GM18505 (cell line): ENCODE results near the gene MSI1.

ENCODE experiments used
- ATAC-seq: cut with Tn5 transposase; IDR thresholded peaks from one replicate; pipeline ENCODE4 v1.9.1; 2021; ENCODE audit not compliant: unreplicated experiment
- POLR2A ChIP-seq: IDR thresholded peaks from 4 replicates; pipeline ENCODE4 v1.6.1; 2011; ENCODE audit warnings: borderline replicate concordance; ENCODE audit not compliant: insufficient read depth, insufficient read length; ENCODE audit errors: extremely low read depth

MSI1 gene

DNA sequence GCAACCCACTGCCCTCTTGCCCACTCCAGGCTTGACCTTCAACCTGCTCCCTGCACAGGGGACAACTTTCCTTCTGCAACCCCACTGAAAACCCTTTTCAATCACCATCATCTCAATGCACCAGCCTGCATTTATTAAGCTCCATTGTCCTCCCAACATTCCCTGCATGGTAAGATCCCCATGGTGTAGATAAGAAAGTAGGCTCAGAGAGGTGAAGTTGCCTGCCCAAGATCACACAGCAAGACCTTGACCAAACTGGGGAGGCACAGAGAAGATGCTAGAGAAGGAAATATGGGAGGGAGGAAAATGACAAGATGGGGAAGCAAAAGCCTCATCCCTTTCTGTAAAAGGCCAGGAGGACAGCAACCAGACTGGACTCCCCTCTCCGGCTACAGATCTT, 9.8 kb downstream of the MSI1 start:
- no peak for ATAC-seq
- no peak for TF ChIP-seq POLR2A

DNA sequence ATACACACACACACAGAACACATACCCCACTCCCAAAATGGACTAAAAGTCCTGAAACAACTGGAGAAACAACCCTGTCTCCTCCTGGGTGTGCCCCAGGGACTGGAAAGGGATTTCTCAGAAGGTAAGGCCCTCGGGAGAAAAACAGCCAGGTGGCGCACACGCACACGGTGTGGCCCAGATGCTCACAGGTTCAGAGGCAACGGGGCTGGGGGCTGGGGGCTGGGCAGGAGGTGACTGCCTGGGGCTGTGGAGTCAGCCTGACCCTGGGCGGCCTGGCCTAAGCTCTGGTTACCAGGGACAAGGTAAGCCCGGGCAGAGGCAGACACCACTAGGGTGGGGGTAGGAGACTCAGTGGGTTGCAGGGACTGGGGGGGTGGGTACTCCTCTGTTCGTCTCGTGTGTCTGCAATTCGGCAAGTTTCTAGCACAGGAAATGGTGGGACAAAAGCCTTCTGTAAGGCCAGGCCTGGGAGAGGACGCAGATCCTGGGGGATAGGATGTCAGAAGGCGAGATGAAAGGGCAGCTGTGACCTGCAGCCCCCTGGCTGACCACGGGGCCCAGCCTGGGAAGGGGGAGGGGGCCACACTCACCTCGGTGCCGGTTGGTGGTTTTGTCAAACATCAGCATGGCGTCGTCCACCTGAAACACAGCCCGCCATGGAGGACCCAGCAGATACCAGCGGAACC, 10.4 kb downstream of the MSI1 start:
- no peak for TF ChIP-seq POLR2A

DNA sequence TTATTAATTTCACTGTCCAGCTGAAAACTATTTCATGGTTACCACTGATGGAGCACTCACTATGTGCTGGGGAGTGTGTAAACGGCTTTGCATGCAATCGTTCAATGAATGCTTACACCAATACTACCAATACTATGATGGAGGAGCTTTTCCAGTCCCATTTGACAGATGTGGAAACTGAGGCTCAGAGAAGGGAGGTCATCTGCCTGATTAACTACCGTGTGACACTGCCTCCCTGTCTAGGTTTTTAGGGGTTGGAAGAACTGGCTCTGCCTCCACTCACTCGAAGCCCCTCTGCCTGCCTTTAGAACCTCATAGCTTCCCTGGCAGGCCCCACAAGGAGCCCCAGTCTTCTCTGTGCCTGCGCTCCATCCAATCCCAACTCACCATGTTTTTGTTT, 11.9 kb downstream of the MSI1 start:
- no peak for ATAC-seq
- TF ChIP-seq POLR2A: no peak

More for the DNA sequence above, 10.4 kb downstream of the MSI1 start:
- ATAC-seq: no peak

DNA sequence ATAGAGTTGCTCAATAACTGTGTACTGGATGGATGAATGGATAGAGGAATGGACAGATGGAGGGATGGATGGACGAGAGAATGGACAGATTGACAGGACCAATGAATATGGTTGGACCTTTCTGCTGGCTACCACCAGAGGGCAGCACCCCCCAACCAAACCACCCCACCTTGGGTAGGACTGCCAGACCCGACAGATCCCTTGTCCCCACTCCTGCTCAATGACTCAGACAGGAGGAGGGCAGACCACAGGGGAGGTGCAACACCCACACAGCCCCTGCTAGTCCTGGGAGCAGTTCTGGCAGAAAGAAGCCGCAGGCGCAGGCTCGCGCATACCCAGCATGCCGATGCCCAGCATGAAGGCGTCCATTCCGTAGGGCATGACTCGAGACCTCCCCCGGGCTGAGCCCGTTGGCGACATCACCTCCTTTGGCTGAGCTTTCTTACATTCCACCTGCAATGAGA, 12.4 kb downstream of the MSI1 start:
- ATAC-seq: no peak
- TF ChIP-seq POLR2A: no peak

DNA sequence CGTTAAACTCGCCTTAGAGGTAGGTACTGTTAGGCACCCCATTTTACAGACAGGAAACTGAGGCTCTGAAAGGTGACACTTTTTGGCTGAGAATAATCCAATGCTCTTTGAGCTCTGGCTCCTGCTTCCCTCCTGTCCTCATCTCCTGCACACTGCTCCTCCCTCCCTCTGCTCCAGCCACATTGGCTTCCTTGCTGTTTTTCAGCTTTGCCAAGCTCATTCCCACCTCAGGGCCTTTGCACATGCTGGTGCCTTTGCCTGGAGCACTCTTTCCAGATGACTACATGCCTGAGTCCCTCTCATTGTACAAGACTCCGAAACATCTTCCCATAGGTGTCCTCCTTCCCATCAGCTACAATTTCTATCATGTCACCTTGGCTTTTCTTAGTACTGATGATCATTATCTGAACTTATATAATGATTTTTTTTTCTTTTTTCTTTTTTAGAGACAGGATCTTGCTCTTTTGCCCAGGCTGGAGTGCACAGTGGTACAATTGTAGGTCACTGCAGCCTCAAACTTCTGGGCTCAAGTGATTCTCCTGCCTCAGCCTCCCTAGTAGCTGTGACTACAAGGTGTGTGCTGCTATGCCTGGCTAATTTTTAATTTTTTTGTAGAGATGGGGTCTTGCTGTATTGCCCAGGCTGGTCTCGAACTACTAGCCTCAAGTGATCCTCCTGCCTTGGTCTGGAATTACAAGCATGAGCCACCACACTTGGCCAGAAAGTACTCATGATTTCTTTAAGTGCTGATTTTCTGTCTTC, 15.2 kb downstream of the MSI1 start:
- TF ChIP-seq POLR2A: no peak
- ATAC-seq: no peak

DNA sequence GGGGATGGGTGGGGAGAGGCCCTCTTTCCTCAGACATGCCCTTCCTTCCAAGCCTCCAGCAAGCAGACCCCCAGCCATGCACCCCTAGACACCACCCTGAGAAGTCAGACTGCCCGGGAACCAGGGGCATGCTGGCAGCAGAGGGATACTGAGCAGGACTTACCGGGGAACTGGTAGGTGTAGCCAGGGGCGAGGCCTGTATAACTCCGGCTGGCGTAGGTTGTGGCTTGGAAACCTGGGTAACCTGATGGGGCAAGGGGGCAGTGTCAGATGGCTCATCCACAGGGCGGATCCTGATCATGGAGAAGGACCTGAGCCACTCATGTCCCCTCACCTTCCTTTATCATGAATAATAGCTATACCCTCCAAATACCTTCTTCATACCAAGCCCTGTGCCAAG, 15.8 kb downstream of the MSI1 start:
- no peak for ATAC-seq
- TF ChIP-seq POLR2A: no peak

DNA sequence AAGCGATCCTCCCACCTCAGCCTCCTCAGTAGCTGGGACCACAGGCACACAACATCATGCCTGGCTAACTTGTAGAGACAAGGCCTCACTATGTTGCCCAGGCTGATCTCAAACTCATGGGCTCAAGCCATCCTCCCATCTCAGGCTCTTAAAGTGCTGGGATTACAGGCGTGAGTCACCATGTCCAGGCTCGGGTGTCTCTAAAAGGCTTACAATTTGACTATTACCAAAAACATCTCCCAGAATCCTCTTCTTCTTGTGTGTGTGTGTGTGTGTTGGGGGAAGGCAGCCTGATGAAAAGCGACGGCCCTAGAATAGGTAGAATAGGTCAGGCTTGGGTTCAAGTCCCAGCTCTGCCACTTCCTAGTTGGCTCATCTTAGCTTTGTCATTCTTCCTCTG, 16.8 kb downstream of the MSI1 start:
- ATAC-seq: no peak
- no peak for TF ChIP-seq POLR2A

DNA sequence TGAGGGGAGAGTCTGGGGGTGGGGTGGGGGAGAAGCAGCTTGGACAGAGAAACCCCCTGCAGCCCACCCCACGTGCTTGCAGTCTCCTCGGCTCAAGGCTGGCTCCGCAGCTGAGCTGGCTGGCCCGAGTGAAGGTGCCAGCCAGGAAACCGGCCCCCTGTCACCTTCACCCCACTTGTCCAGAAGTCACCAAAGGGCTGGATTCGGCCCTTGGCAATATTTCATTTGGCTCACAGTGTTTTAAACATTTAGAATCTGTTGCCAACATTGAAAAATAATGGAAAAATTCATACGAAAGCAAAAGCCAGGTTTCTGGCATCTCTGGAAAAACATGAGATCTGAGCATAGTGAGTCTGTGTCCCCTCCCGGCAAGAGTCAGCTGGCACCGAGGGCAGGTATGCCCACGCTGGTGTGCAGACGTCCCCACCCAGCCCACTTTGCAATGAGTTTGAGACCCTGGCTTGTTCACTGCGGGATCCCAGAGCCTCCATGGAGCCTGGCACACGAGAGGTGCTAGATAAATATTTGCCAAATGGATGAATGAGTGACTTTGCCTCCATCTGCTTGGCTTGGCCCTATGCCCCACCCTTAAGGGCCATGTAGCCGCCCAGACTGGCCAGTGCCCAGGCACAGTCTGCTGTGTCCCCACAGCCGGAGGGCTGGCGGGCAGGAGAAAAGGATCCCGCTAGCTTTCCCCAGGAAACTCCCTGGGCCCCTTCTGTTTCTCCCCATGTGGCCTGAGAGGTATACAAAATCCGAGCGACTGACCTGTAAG, 18.2 kb downstream of the MSI1 start:
- TF ChIP-seq POLR2A: no peak
- ATAC-seq: no peak

DNA sequence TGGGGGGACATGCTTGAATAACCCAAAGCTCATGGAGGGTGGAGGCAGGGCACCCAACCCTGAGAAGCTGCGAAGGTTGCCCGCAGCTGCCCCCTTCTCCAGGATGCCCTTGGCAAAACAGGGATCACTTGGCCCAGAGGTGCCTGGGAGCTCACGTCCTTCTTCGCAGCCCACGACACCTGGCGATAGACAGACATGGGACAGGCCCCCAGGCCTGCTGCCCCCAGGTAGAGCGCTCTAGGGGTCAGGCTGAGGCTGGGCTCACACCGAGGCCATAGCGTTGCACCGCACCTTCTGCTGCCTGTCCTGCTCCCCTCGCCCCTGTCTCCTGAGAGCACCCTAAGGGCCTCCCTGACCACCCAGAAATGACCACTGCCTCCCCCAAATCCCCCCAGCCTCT, 21.2 kb downstream of the MSI1 start:
- TF ChIP-seq POLR2A: no peak
- no peak for ATAC-seq

DNA sequence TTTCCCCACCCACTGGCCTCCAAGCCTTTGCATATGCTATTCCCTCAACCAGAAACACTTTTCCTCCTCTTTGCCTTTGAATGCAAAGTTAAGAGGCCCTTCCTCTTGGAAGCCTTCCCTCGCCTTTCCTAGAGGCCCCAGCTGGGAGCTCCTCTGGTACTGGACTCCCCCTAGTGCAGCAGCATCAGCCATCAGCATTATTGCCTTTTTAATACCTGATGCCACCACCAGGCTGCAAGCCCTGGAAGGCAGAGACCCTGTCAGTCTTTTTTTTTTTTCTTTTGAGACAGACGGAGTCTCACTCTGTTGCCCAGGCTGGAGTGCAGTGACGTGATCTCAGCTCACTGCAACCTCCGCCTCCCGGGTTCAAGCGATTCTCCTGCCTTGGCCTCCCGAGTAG, 22.3 kb downstream of the MSI1 start:
- no peak for TF ChIP-seq POLR2A
- no peak for ATAC-seq

DNA sequence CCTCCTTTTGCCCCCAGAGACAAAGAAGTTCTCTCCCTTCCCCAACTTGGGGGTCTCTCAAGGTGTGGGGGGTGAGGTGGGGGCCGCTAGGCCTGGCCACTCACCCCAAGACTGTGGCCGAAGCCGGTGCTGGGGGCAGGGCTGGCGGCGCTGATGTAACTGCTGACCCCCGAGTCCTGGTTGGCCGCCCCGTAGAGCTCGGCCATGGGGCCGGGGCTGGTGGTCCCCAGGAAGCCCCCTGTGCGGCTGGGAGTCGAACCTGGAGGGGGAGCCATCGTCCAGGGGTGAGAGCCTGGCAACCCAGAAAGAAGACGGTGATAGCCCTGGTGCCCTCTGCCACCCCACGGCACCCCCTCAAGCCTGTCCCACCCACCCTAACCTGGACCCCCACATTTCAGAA, 22.9 kb downstream of the MSI1 start:
- ATAC-seq: no peak
- TF ChIP-seq POLR2A: no peak

DNA sequence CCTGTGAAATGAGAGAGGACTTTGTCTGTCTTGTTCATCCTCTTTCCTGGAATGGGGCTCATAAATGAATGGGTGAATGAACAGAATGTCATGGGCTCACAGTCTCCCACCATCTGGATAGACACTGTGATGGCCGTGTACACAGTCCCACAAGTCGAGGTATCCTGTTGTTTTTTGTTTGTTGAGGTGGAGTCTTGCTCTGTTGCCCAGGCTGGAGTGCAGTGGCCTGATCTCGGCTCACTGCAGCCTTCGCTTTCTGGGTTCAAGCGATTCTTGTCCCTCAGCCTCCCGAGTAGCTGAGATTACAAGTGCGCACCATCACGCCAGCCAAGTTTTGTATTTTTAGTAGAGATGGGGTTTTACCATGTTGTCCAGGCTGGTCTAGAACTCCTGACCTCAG, 25.3 kb downstream of the MSI1 start:
- TF ChIP-seq POLR2A: no peak
- ATAC-seq: no peak

DNA sequence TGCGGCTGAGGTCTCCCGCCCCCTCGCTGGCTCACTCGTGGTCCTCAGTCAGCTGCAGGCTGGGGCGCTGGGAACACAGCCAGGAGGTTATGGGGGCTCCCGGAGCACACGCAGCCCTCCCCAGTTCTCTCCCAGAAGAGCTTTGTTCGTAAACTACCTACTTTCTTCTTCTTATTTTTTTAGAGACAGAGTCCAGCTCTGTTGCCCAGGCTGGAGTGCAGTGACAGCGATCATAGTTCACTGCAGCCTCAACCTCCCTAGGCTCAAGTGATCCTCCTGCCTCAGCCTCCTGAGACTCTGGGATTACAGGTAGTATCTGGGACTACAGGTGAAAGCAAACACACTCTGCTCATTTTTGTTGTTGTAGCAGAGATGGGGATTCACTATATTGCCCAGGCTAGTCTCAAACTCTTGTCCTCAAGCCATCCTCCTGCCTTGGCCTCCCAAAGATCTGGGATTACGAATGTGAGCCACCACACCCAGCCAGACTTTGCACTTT, 25.9 kb downstream of the MSI1 start:
- TF ChIP-seq POLR2A: no peak

DNA sequence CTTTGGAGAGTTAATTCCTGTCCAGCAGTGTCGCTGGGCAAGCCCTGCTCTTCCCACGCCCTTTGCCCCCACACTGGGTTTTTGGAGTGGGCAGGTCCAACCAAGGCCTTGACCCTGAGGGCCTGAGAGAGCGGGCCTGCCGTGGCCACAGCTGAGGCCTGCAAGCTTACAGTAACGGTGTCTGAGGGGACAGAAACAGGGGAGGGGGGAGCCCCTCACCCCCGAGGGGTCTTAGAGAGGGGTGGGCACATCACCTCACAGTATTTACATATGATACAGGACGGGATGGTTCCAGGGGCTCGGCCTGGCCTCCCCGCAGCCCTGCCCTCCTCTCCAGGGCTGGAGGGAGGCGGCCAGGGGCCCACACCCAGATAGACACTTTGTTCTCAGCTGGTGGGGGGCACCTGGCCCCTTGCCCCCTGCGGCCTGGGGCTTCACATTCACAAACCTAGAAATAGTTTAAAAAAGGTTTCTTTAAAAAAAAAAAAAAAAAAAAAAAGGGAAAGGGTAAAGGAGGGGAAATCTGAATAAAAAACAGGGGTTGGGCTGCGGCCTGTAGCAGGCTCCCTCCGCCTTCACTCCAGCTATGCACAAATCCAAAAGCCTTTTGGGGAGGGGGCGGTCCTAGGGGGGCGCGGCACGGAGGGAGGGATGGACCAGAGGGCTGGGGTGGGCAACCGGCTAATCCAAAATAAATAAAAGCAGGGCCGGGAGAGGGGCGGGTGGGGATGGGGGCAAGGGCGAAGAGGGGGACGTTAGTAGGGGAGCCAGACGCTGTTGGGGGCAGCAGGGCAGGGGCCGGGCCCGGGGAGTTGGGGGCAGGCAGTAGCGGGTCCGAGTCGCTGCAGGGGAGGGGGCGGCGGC, 26.6 kb downstream of the MSI1 start:
- no peak for TF ChIP-seq POLR2A
- ATAC-seq: no peak

More for the DNA sequence above, 25.9 kb downstream of the MSI1 start:
- ATAC-seq: no peak
